H54 (cell line): ENCODE measurements around the gene STK16.

Source experiments
- DNase-seq: peaks from one replicate; pipeline ENCODE4 v3.0.0; 2011; ENCODE audit warnings: low spot score, mixed read lengths; ENCODE audit not compliant: insufficient read length
- FAIRE-seq: peaks from 3 replicates; lab custom pipeline; 2011; peaks lifted over from hg19 to GRCh38; lab: Jason Lieb, UNC
- POLR2A ChIP-seq: IDR thresholded peaks from 2 replicates; pipeline ENCODE4 v1.6.1; 2011; ENCODE audit warnings: low read depth, mild to moderate bottlenecking, low read length

The STK16 gene

DNA sequence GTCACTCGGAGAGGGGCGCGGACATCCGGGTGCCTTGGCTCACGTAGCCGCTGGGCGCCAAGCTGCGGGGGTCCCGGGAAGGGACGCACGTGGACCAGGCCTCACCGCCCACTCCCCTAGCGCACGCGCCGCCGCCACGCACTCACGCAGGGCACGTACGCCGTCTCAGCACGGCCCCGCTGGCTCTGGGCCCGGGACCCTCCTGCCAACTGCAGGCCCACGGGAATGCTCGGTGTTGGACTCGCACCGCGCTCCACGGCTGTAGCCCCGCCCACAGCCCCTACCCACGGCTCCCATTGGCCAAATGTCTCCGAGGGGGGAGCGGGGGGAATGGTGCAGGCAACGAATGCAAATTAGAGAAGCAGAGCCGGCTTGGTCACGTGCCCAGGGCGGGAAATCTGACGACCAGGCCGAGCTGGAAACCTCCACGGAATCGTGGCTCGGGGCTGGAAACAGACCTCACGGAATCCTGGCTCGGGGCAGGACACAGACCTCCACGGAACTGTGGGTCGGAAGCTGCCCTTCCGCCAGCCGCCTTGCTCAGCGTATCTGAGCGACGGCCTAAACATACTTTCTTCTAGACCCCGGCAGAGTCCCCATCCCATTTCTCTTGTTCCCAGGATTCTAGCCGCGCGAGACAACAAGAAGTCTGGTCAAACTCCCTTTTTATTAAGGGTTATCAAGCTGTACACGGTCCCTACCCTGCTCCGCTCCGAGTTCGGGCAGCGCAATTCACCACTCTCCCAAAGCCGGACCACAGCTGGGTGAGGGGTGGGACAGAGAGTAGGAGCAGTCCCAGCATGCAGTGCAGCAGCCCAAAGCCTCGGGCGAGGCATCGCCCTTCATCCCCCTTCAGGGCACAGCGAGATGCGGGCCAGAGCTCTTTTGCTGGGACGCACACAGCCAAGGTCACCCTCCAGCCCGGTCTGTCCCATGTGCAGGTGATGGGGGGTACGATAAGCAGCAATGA is 26.3 kb upstream of the STK16 start, which contains the start of gene ABCB6:
ABCB6 (minus strand) TSS at position 227 of the 970 bp plus-strand sequence. CDS start 285 bp downstream, outside the sequence.
- no peak for FAIRE-seq
- peak; percentile 69 for TF ChIP-seq POLR2A
- DNase-seq: peak; percentile 76

GRCh38 chr2:219219784-219220532 is 25.3 kb upstream of the STK16 start:
- TF ChIP-seq POLR2A: no peak
- no peak for DNase-seq
- FAIRE-seq: no peak

- FAIRE-seq (no peak), DNase-seq (no peak)
- no peak for TF ChIP-seq POLR2A
These were observed 24.5 kb upstream of the STK16 start for GRCh38 chr2:219220652-219221402.

GRCh38 chr2:219221957-219222518 is 23.2 kb upstream of the STK16 start:
- DNase-seq: no peak
- no peak for TF ChIP-seq POLR2A
- no peak for FAIRE-seq

DNA sequence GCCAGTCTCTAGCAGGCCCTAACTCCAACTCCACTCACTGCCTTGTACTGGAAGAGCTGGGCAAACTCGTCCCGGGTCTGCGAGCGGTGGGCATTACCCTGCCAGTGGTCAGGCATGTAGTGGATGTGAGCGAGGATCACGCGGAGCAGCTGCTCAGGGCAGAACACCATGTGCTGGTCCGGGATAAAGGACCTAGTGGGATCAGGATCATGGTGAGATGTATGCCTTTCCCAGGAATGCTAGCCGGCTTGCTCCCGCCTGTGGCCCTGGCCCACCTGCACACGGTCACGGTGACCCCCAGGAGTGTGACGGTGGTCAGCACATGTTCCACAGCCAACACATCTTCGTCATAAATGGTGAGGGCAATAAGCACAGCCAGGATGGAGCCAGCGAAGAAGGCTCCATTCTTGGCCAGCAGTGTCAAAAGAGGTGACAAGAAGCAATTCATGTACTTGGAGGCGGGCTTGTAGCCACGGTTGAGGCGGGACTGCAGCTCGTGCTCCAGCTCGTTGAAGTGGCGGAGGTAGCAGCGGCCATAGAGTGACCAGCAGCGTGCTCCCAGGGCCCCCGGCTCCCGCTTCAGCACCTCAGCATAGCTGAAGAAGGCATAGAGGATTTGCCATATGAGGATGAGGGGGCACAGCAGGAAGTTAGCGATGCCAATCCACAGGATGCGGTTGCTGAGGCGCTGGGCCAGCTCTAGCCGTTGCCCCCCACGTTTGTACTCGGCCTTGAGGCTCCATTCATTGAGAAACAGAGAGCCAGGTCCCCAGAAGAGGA is 21.3 kb upstream of the STK16 start:
- no peak for FAIRE-seq

DNA sequence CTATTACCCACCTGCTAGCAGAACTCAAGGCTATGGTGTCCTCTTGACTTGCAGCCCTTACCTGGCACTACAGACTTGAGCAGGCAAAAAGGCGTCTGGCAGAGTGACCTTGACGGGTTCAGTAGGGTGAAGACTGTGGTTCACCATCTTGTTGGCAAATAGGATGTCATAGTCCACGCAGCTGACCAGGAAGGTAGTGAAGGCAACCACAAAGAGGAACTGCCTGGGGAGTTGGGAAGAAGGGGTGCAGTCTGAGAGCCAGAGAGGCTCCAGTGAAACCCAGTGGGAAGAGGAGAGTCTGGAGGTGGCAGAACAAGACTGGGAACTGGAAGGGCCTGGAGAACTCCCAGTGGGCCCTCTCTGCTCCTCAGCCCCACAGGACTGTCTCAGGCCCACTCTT is 19.9 kb upstream of the STK16 start:
- FAIRE-seq (no peak), DNase-seq (no peak)
- TF ChIP-seq POLR2A: no peak

More for the DNA sequence above, 21.3 kb upstream of the STK16 start:
- no peak for TF ChIP-seq POLR2A
- no peak for DNase-seq

DNA sequence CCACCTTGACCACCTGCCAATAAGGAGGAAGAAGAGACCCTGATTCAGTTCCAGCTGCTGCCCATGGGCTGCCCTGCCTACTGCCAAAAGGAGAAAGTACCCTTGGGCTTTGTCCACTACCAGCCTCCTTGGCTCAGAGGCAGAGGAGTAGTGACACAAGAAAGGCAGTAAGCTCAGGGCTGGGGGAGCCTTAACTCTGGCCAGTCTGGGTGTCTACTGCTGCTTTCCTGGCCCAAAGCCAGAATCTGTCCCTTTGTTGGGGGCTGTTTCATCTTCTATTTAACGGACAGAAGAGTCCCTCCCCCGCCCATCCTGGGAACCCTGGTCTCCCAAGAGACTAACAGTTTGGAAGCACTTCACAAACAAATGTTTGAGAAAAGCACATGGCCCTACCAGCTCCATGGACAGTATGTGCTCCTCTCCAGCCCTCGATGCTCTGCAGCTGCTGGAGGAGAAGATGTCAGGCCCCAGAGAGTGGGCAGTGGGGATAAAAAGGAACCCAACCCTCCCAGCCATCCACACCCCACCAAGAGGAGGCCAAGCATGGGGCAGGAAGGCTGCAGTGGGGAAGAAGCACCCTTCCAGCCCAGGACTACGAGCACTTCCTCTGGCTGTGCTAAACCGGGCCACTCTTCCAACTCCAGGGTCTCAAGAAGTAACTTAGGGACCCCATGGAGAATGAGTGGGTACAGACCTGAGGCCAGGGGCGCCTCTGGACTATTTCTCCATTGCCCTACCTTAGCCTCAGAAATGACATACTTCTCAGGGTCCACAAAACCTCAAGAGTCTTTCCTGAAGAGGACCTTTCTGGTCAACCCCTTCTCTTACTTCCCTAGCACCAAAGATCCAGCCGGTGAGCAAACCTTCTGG is 17.0 kb upstream of the STK16 start:
- FAIRE-seq: no peak
- TF ChIP-seq POLR2A: no peak
- DNase-seq: no peak

DNA sequence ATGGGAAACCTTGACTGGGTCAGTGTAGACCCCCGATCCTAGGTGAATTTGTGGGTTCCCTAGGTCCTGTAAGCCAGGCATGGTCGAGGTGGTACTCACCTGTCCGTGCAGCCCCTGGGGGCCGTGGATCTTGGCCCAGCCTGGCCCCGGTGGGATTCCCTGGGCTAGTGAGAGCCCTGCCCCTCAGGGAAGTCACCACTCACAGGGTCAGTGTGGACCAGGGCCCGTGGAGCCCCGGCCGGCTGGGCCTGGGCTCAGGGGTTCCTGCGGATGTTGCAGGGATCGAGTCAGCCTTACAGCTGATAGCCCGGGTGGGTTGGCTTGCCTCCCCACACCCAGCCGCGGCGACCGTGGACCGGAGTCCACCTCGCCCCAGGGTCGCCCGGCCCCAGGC is 16.4 kb upstream of the STK16 start:
- DNase-seq: no peak

GRCh38 chr2:219229305-219230058 is 15.8 kb upstream of the STK16 start, which contains the start of the genes ANKZF1 and ATG9A:
TSS of gene ANKZF1 (plus strand) at chr2:219229806. CDS start at chr2:219230258, 452 bp downstream.
TSS of gene ATG9A (minus strand) at chr2:219229636. CDS start at chr2:219228024, 1,612 bp downstream.
- DNase-seq (peak; percentile 98), FAIRE-seq (peak; percentile 71)
- TF ChIP-seq POLR2A: peak; percentile 65

More for the DNA sequence above, 16.4 kb upstream of the STK16 start:
- TF ChIP-seq POLR2A: no peak
- no peak for FAIRE-seq

- no peak for TF ChIP-seq POLR2A
- FAIRE-seq: no peak
- peak; percentile 49 for DNase-seq
These were observed 15.2 kb upstream of the STK16 start for GRCh38 chr2:219230059-219230540.

- FAIRE-seq: no peak
- no peak for TF ChIP-seq POLR2A
- DNase-seq: no peak
These were observed 10.9 kb upstream of the STK16 start for GRCh38 chr2:219234331-219234730.
